Mesenchymal stem cell (in vitro differentiated cells and primary cell): Measurements from ENCODE around the gene GALR1.

ENCODE experiments used
- DNase-seq: peaks from one replicate; pipeline ENCODE4 v3.0.0-alpha.2; 2013
- H2AFZ ChIP-seq: one replicate; pipeline ENCODE4 v1.6.1; 2013; ENCODE audit warnings: low read depth, mild to moderate bottlenecking, control low read depth, inconsistent platforms, low read length, moderate library complexity
- H2AK5ac ChIP-seq: 2 replicates; pipeline ENCODE4 v1.6.1; 2013; ENCODE audit warnings: low read length, moderate library complexity, mild to moderate bottlenecking, inconsistent platforms; ENCODE audit not compliant: severe bottlenecking
- H2BK120ac ChIP-seq: one replicate; pipeline ENCODE4 v1.6.1; 2013; ENCODE audit warnings: low read depth, mild to moderate bottlenecking, inconsistent platforms, low read length, moderate library complexity
- H2BK12ac ChIP-seq, 2 experiments: one replicate each; pipeline ENCODE4 v1.6.1; 2013; ENCODE audit warnings: inconsistent platforms in 2 of 2, low read length in 2 of 2, mild to moderate bottlenecking in 2 of 2, moderate library complexity in 2 of 2, control low read depth in 1 of 2
- H2BK15ac ChIP-seq: one replicate; pipeline ENCODE4 v1.6.1; 2013; ENCODE audit warnings: mild to moderate bottlenecking, low read depth, inconsistent platforms; ENCODE audit not compliant: poor library complexity, severe bottlenecking
- H2BK5ac ChIP-seq: 2 replicates; pipeline ENCODE4 v1.6.1; 2013; ENCODE audit warnings: low read depth, mild to moderate bottlenecking, low read length, control low read depth, inconsistent platforms; ENCODE audit not compliant: poor library complexity, severe bottlenecking
- H3K14ac ChIP-seq, 2 experiments: one replicate each; pipeline ENCODE4 v1.6.1; 2013; ENCODE audit warnings: inconsistent platforms in 2 of 2, low read length in 2 of 2, control low read depth in 1 of 2, mild to moderate bottlenecking in 1 of 2, moderate library complexity in 1 of 2
- H3K18ac ChIP-seq, 2 experiments: one replicate each; pipeline ENCODE4 v1.6.1; 2013; ENCODE audit warnings: inconsistent platforms in 2 of 2, low read length in 2 of 2, control low read depth in 1 of 2, low read depth in 1 of 2, mild to moderate bottlenecking in 1 of 2
- H3K23ac ChIP-seq, 2 experiments: one replicate each; pipeline ENCODE4 v1.6.1; 2013; ENCODE audit warnings: inconsistent platforms in 2 of 2, low read length in 2 of 2, mild to moderate bottlenecking in 2 of 2, moderate library complexity in 2 of 2, control low read depth in 1 of 2
- H3K27ac ChIP-seq: 2 replicates; pipeline ENCODE4 v1.5.1; 2013; ENCODE audit warnings: mild to moderate bottlenecking, moderate library complexity, low read length, control low read depth, inconsistent platforms; ENCODE audit not compliant: poor library complexity, severe bottlenecking
- H3K27me3 ChIP-seq, 2 experiments: 2 replicates each; pipeline versions ENCODE4 v1.6.1 to v1.7.0; 2013; ENCODE audit warnings: low read length in 2 of 2, mild to moderate bottlenecking in 2 of 2, moderate library complexity in 2 of 2, control low read depth in 1 of 2, inconsistent platforms in 1 of 2; ENCODE audit not compliant: control insufficient read depth in 1 of 2, insufficient read depth in 1 of 2
- H3K36me3 ChIP-seq, 2 experiments: 2 replicates each; pipeline versions ENCODE4 v1.6.1 to v1.7.0; 2013; ENCODE audit warnings: low read length in 2 of 2, control low read depth in 1 of 2, inconsistent platforms in 1 of 2, low read depth in 1 of 2, mild to moderate bottlenecking in 1 of 2; ENCODE audit not compliant: insufficient read depth in 2 of 2, control insufficient read depth in 1 of 2
- H3K4ac ChIP-seq, 2 experiments: one replicate each; pipeline ENCODE4 v1.6.1; 2013; ENCODE audit warnings: inconsistent platforms in 2 of 2, low read length in 2 of 2, mild to moderate bottlenecking in 2 of 2, moderate library complexity in 2 of 2, control low read depth in 1 of 2, low read depth in 1 of 2
- H3K4me1 ChIP-seq: 2 replicates; pipeline ENCODE4 v1.6.1; 2013; ENCODE audit warnings: low read depth, low read length, control low read depth; ENCODE audit not compliant: control insufficient read depth, insufficient read depth
- H3K4me2 ChIP-seq: 2 replicates; pipeline ENCODE4 v1.6.1; 2013; ENCODE audit warnings: low read length, mild to moderate bottlenecking, inconsistent platforms; ENCODE audit not compliant: poor library complexity, severe bottlenecking
- H3K4me3 ChIP-seq, 2 experiments: 2 replicates each; pipeline versions ENCODE4 v1.5.1 to v1.7.0; 2013; ENCODE audit warnings: low read length in 2 of 2, mild to moderate bottlenecking in 2 of 2, control low read depth in 1 of 2, low read depth in 1 of 2; ENCODE audit not compliant: insufficient read depth in 1 of 2
- H3K79me1 ChIP-seq: replicated peaks from 2 replicates; pipeline ENCODE4 v1.6.1; 2013; ENCODE audit warnings: mild to moderate bottlenecking, control low read depth, low read length, inconsistent platforms; ENCODE audit not compliant: poor library complexity, severe bottlenecking
- H3K9ac ChIP-seq: 2 replicates; pipeline ENCODE4 v1.7.0; 2013; ENCODE audit warnings: mild to moderate bottlenecking, low read length, moderate library complexity
- H3K9me3 ChIP-seq: 2 replicates; pipeline ENCODE4 v1.7.0; 2013; ENCODE audit warnings: mild to moderate bottlenecking, low read length; ENCODE audit not compliant: control insufficient read depth
- H4K8ac ChIP-seq: one replicate; pipeline ENCODE4 v1.6.1; 2013; ENCODE audit warnings: inconsistent platforms, mild to moderate bottlenecking, low read length, moderate library complexity
- H4K91ac ChIP-seq: one replicate; pipeline ENCODE4 v1.6.1; 2013; ENCODE audit warnings: mild to moderate bottlenecking, low read length, inconsistent platforms
- WGBS: methylation state at CpG from one replicate; pipeline ENCODE4 v1.1.7; 2013; ENCODE audit warnings: mixed read lengths; 5-methylcytosine and 5-hydroxymethylcytosine counted together

The GALR1 gene

DNA sequence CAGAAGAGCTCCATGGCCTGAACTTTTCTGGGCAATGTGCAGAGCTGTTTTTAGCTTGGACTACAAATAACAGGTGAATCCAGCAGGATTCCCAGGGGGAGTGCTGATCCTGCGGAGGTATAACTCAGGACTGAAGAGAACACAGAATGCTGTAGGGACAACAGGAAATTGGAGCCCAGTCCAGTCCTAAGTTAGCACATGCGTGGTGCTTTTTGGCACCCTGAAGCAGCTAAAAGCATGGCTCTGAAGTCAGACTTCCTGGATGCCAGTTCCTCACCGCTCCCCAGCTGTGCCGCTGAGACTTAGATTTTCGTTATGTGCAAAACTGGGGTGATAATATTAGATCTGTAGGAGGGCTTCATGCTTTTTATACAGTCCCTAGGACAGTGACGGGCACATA, 58.6 kb downstream of the GALR1 start:
- 84% methylated on average over 6 of the region's 6 CpGs for WGBS
- no peak for DNase-seq
- H4K91ac ChIP-seq, result no peak overlapping the region
- no peak overlapping the region for H4K8ac ChIP-seq
- no peak overlapping the region for H2BK12ac ChIP-seq
- H3K23ac ChIP-seq, result no peak overlapping the region
- H3K27me3 ChIP-seq, result peaks cover 0 to 3% of the 10 kb centered on the region in 2 experiments
- no peaks in the 10 kb centered on the region for H3K79me1 ChIP-seq
- no peak overlapping the region for H3K4ac ChIP-seq
- H2AFZ ChIP-seq, result no peak overlapping the region
- no peaks in the 10 kb centered on the region for H3K4me1 ChIP-seq
- no peak overlapping the region for H3K14ac ChIP-seq
- no peak overlapping the region for H2AK5ac ChIP-seq
- H3K27ac ChIP-seq, result no peak overlapping the region
- H3K4me2 ChIP-seq, result no peak overlapping the region
- no peak overlapping the region for H2BK15ac ChIP-seq
- H3K9ac ChIP-seq, result no peak overlapping the region
- no peak overlapping the region for H2BK120ac ChIP-seq
- no peak overlapping the region for H3K18ac ChIP-seq
- H3K9me3 ChIP-seq, result no peaks in the 10 kb centered on the region
- no peak overlapping the region for H3K4me3 ChIP-seq
- H2BK5ac ChIP-seq, result no peak overlapping the region
- no peaks in the 10 kb centered on the region for H3K36me3 ChIP-seq

DNA sequence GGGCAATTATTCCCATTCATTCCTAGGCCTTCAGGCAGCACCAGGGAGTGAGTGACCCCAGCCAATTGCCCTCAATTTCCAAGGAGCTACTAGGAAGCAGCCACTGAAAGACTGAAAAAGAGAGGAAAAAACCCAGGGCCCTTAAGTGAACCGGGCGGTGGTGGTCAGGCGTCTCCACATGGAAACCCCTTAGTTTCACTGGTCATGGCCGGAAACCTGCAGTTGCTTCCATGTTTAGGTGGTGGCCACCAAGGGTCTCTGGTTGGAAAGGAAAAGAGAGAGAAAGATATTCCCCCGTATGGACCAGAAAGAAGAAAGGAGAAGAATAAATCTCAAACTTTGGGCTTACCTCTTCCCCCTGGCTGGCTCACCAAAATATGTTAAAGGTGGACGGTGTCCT, 64.9 kb downstream of the GALR1 start:
- no peak overlapping the region for H4K91ac ChIP-seq
- WGBS, result 90% methylated on average over 6 of the region's 6 CpGs
- no peak for DNase-seq
- H3K4me2 ChIP-seq, result no peak overlapping the region
- H3K23ac ChIP-seq, result no peak overlapping the region
- H2AK5ac ChIP-seq, result no peak overlapping the region
- no peaks in the 10 kb centered on the region for H3K36me3 ChIP-seq
- no peak overlapping the region for H2BK5ac ChIP-seq
- no peak overlapping the region for H3K9ac ChIP-seq
- no peak overlapping the region for H2BK120ac ChIP-seq
- no peak overlapping the region for H3K14ac ChIP-seq
- no peak overlapping the region for H2AFZ ChIP-seq
- no peaks in the 10 kb centered on the region for H3K79me1 ChIP-seq
- no peaks in the 10 kb centered on the region for H3K27me3 ChIP-seq
- H3K4ac ChIP-seq, result no peak overlapping the region
- H3K27ac ChIP-seq, result no peak overlapping the region
- H2BK15ac ChIP-seq, result no peak overlapping the region
- H3K9me3 ChIP-seq, result no peaks in the 10 kb centered on the region
- H4K8ac ChIP-seq, result no peak overlapping the region
- no peak overlapping the region for H2BK12ac ChIP-seq
- H3K4me3 ChIP-seq, result no peak overlapping the region
- peaks cover 2% of the 10 kb centered on the region for H3K4me1 ChIP-seq
- H3K18ac ChIP-seq, result no peak overlapping the region

DNA sequence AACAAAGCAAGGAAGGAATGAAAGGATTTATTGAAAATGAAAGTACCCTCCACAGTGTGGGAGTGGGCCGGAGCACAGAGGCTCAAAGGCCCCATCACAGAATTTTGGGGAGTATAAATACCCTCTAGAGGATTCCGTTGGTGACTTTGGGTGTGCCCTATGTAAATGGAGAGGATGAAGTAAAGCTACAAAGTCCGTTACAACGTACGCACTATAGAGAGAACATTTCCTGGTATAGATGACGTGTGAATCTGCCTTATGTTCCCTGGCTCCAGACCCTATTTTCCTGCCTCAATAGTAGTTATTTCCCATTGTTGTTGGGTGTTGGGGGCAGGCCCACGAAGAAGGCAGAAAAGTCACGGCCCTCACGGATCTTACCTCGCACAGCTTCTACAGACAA, 65.3 kb downstream of the GALR1 start:
- H3K14ac ChIP-seq, result no peak overlapping the region
- H3K9ac ChIP-seq, result no peak overlapping the region
- no peak overlapping the region for H3K18ac ChIP-seq
- no peak overlapping the region for H2BK120ac ChIP-seq
- no peak overlapping the region for H2AK5ac ChIP-seq
- no peaks in the 10 kb centered on the region for H3K79me1 ChIP-seq
- no peaks in the 10 kb centered on the region for H3K9me3 ChIP-seq
- no peaks in the 10 kb centered on the region for H3K27me3 ChIP-seq
- H2BK15ac ChIP-seq, result no peak overlapping the region
- H3K36me3 ChIP-seq, result no peaks in the 10 kb centered on the region
- no peak overlapping the region for H2BK12ac ChIP-seq
- H3K27ac ChIP-seq, result no peak overlapping the region
- no peak overlapping the region for H2AFZ ChIP-seq
- DNase-seq, result no peak
- no peak overlapping the region for H4K8ac ChIP-seq
- WGBS, result 87% methylated on average over 6 of the region's 10 CpGs
- no peak overlapping the region for H3K4ac ChIP-seq
- no peak overlapping the region for H3K4me3 ChIP-seq
- H2BK5ac ChIP-seq, result no peak overlapping the region
- H4K91ac ChIP-seq, result no peak overlapping the region
- H3K23ac ChIP-seq, result no peak overlapping the region
- H3K4me1 ChIP-seq, result peaks cover 2% of the 10 kb centered on the region
- no peak overlapping the region for H3K4me2 ChIP-seq

DNA sequence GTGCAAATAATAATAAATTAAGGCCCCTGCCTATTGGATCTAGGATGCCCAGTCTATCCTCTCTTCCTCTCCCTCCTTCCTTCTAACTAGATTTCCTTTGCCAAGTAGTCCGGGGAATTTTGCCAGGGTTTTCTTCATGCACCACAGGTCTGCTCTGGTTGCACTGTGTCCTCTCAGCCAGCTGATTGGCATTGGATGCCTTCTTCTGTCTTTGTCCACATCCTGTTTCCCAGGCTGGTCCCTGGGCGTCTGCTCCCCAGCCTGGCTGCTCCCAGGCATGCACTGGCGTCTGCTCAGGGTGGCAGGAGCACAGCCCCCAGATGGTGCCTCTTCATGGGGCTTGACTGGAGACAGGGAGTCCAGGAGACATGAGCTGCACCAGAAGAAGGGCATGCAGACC, 66.4 kb downstream of the GALR1 start:
- no peak overlapping the region for H3K27ac ChIP-seq
- no peak overlapping the region for H2BK5ac ChIP-seq
- H3K23ac ChIP-seq, result no peak overlapping the region
- H3K18ac ChIP-seq, result no peak overlapping the region
- WGBS, result 72% methylated on average over 3 of the region's 3 CpGs
- H3K4ac ChIP-seq, result no peak overlapping the region
- H4K91ac ChIP-seq, result peak overlapping the region; percentile 39
- peaks cover 2% of the 10 kb centered on the region for H3K4me1 ChIP-seq
- H2BK12ac ChIP-seq, result no peak overlapping the region
- H3K14ac ChIP-seq, result no peak overlapping the region
- no peak overlapping the region for H3K9ac ChIP-seq
- no peaks in the 10 kb centered on the region for H3K36me3 ChIP-seq
- H3K79me1 ChIP-seq, result no peaks in the 10 kb centered on the region
- H2AFZ ChIP-seq, result no peak overlapping the region
- no peaks in the 10 kb centered on the region for H3K27me3 ChIP-seq
- no peak overlapping the region for H3K4me3 ChIP-seq
- H3K4me2 ChIP-seq, result no peak overlapping the region
- no peaks in the 10 kb centered on the region for H3K9me3 ChIP-seq
- H2BK15ac ChIP-seq, result no peak overlapping the region
- no peak overlapping the region for H2AK5ac ChIP-seq
- no peak for DNase-seq
- H2BK120ac ChIP-seq, result no peak overlapping the region
- no peak overlapping the region for H4K8ac ChIP-seq
